C4-2B (cell line): ENCODE results near the gene PHC3.

Experiments
- H3K27ac ChIP-seq: fragments of 450-650 bp; 2 replicates; pipeline ENCODE4 v1.5.1; 2017
- CTCF ChIP-seq: fragments of 450-650 bp; conservative IDR thresholded peaks from 2 replicates; pipeline ENCODE4 v1.5.1; 2017; ENCODE audit warnings: mild to moderate bottlenecking
- ZFX ChIP-seq: fragments of 450-650 bp; IDR thresholded peaks from 2 replicates; pipeline ENCODE4 v1.6.1; 2017

The PHC3 gene

GRCh38 chr3:170107941-170108340, 73.6 kb downstream of the PHC3 start:
- TF ChIP-seq CTCF (no peak), ZFX (no peak)
- no peak overlapping the region for H3K27ac ChIP-seq

- no peak overlapping the region for H3K27ac ChIP-seq
- TF ChIP-seq CTCF (no peak), ZFX (no peak)
These were observed 79.1 kb downstream of the PHC3 start for GRCh38 chr3:170102431-170102830.

GRCh38 chr3:170100944-170101343, 80.6 kb downstream of the PHC3 start:
- TF ChIP-seq CTCF: no peak
- TF ChIP-seq ZFX: no peak
- no peak overlapping the region for H3K27ac ChIP-seq

- no peak overlapping the region for H3K27ac ChIP-seq
- TF ChIP-seq CTCF (no peak), ZFX (no peak)
These were observed 82.8 kb downstream of the PHC3 start for GRCh38 chr3:170098753-170099152.

- H3K27ac ChIP-seq: no peak overlapping the region
- TF ChIP-seq ZFX (no peak), CTCF (no peak)
These were observed 85.2 kb downstream of the PHC3 start for GRCh38 chr3:170096342-170096741.

GRCh38 chr3:170095771-170096170, 85.8 kb downstream of the PHC3 start:
- TF ChIP-seq CTCF: no peak
- no peak for TF ChIP-seq ZFX

GRCh38 chr3:170092907-170093306, 88.6 kb downstream of the PHC3 start:
- TF ChIP-seq CTCF: no peak
- TF ChIP-seq ZFX: no peak
- H3K27ac ChIP-seq: no peak overlapping the region; the same call in 1 of the 2 replicates

More at GRCh38 chr3:170095771-170096170, 85.8 kb downstream of the PHC3 start:
- no peak overlapping the region for H3K27ac ChIP-seq
